Common myeloid progenitor, CD34-positive (primary cell): ENCODE data around the gene WNK2.

Experiments
- CTCF ChIA-PET: fragments of 350-600 bp; sonication (Branson Sonifier 250); formaldehyde crosslinking; loops from one replicate; lab custom pipeline; 2021; ENCODE audit warnings: antibody characterized with exemption; lab: Charles Lee
- POLR2A ChIA-PET: fragments of 350-600 bp; sonication (Branson Sonifier 250); formaldehyde crosslinking; loops from one replicate; lab custom pipeline; 2021; ENCODE audit warnings: antibody characterized with exemption; lab: Charles Lee
- DNase-seq, 3 donors: peaks; one replicate each; pipeline versions ENCODE4 v3.0.0 to v3.0.0-alpha.2; 2013
- H3K27ac ChIP-seq, 2 experiments: 1 replicate in 1 of 2; 2 replicates in 1 of 2; pipeline ENCODE4 v1.7.0; 2013; ENCODE audit warnings: inconsistent platforms in 2 of 2, low read length in 2 of 2, mild to moderate bottlenecking in 2 of 2, low read depth in 1 of 2, moderate library complexity in 1 of 2; ENCODE audit not compliant: severe bottlenecking in 2 of 2, insufficient read depth in 1 of 2, poor library complexity in 1 of 2
- H3K27me3 ChIP-seq, 5 experiments: replicated peaks in 2 of 5; 1 replicate in 3 of 5; 2 replicates in 2 of 5; pipeline versions ENCODE4 v1.6.1 to v1.7.0; 2013; ENCODE audit warnings: low read length in 4 of 5, mild to moderate bottlenecking in 2 of 5, moderate library complexity in 2 of 5, inconsistent platforms in 1 of 5; ENCODE audit not compliant: insufficient read depth in 5 of 5, control insufficient read depth in 4 of 5
- H3K36me3 ChIP-seq, 4 experiments: 1 replicate in 2 of 4; 2 replicates in 2 of 4; pipeline versions ENCODE4 v1.6.1 to v1.7.0; 2013; ENCODE audit warnings: low read length in 3 of 4, control low read depth in 1 of 4, mild to moderate bottlenecking in 1 of 4; ENCODE audit not compliant: control insufficient read depth in 4 of 4, insufficient read depth in 4 of 4
- H3K4me1 ChIP-seq, 4 experiments: 1 replicate in 3 of 4; 2 replicates in 1 of 4; pipeline versions ENCODE4 v1.6.1 to v1.7.1; 2013; ENCODE audit warnings: low read length in 3 of 4, mild to moderate bottlenecking in 3 of 4, control low read depth in 1 of 4, inconsistent platforms in 1 of 4, moderate library complexity in 1 of 4; ENCODE audit not compliant: control insufficient read depth in 4 of 4, insufficient read depth in 4 of 4; ENCODE audit errors: control extremely low read depth in 1 of 4
- H3K4me3 ChIP-seq, 7 experiments: 1 replicate in 4 of 7; 2 replicates in 3 of 7; pipeline versions ENCODE4 v1.5.1 to v1.7.0; 2013; ENCODE audit warnings: mild to moderate bottlenecking in 7 of 7, low read length in 6 of 7, moderate library complexity in 6 of 7, inconsistent platforms in 2 of 7, low read depth in 2 of 7, control low read depth in 1 of 7; ENCODE audit not compliant: insufficient read depth in 4 of 7, control insufficient read depth in 1 of 7; ENCODE audit errors: extremely low read depth in 1 of 7
- H3K9me3 ChIP-seq, 5 experiments: 1 replicate in 4 of 5; 2 replicates in 1 of 5; pipeline versions ENCODE4 v1.6.1 to v1.7.1; 2013; ENCODE audit warnings: low read length in 4 of 5, mild to moderate bottlenecking in 2 of 5, inconsistent platforms in 1 of 5, low read depth in 1 of 5, moderate library complexity in 1 of 5; ENCODE audit not compliant: control insufficient read depth in 4 of 5, insufficient read depth in 2 of 5; ENCODE audit errors: control extremely low read depth in 1 of 5
- WGBS: methylation state at CpG from one replicate; pipeline ENCODE4 v1.1.5; 2013; ENCODE audit not compliant: insufficient coverage; 5-methylcytosine and 5-hydroxymethylcytosine counted together

WNK2 gene

DNA sequence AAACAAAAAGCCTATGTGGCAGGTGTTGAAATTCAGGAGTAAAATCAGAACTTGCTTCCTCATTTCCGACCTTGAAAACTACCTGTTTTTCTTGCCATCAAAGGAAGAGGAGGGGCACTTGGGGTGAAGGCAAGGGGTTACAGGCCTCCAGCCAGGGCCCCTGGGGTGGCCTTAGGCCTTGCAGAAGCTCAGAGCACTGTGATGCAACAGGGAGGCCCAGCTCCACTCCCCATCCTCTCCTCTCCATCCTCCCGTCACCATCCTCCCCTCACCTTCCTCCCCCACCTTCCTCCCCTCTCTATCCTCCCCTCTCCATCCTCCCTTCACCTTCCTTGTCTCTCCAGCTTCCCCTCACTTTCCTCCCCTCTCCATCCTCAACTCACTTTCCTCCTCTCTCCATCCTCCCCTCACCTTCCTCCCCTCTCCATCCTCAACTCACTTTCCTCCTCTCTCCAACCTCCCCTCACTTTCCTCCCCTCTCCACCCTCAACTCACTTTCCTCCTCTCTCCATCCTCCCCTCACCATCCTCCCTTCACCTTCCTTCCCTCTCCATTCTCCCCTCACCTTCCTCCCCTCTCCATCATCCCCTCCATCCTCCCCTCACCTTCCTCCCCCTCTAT lies 111.6 kb downstream of the WNK2 start:
- ChIA-PET POLR2A (no interaction called here), CTCF (interaction anchor here (1.2 kb wide), 1 partner anchor 27 kb away, joined by 3 read pairs; no protein-coding TSS in a partner anchor)
- 45% methylated on average over 2 of the region's 2 CpGs for WGBS
- no peaks in the 10 kb centered on the region for H3K9me3 ChIP-seq
- no peak overlapping the region for H3K4me3 ChIP-seq
- H3K36me3 ChIP-seq: no peaks in the 10 kb centered on the region
- no peak overlapping the region for H3K27ac ChIP-seq
- H3K4me1 ChIP-seq: no peaks in the 10 kb centered on the region
- H3K27me3 ChIP-seq: peaks cover 0 to 18% (median 6%) of the 10 kb centered on the region in 5 experiments
- peak in 2 of 3 donors; percentile 13 to 18 for DNase-seq

DNA sequence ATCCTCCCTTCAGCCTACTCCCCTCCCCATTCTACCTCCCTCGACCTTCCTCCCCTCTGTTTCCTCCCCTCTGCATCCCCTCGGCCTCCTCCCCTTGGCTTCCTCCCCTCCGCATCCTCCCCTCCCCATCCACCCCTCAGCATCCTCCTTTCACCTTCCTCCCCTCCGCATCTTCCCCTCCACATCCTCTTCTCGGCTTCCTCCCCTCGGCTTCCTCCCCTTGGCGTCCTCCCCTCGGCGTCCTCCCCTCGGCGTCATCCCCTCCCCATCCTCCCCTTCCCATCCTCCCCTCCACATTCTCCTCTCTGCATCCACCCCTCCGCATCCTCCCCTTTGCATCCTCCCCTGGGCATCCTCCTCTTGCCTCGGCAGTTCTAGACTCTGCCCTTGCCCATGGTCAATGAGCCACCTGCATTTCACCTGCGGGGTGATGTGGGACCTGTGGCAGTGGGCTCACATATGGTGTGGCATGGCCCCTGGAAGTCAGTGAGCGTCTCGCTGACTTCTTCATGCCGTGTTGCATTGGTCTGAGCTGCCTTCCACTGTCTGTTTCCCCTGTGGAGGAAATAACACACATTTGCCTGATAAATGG lies 113.0 kb downstream of the WNK2 start:
- no peak for DNase-seq
- no peak overlapping the region for H3K4me3 ChIP-seq
- H3K4me1 ChIP-seq: no peaks in the 10 kb centered on the region
- H3K27me3 ChIP-seq: peaks cover 0 to 17% (median 6%) of the 10 kb centered on the region in 5 experiments
- H3K36me3 ChIP-seq: no peaks in the 10 kb centered on the region
- CTCF ChIA-PET: no interaction called here
- H3K9me3 ChIP-seq: no peaks in the 10 kb centered on the region
- WGBS: 21% methylated on average over 14 of the region's 17 CpGs
- POLR2A ChIA-PET: no interaction called here
- no peak overlapping the region for H3K27ac ChIP-seq

DNA sequence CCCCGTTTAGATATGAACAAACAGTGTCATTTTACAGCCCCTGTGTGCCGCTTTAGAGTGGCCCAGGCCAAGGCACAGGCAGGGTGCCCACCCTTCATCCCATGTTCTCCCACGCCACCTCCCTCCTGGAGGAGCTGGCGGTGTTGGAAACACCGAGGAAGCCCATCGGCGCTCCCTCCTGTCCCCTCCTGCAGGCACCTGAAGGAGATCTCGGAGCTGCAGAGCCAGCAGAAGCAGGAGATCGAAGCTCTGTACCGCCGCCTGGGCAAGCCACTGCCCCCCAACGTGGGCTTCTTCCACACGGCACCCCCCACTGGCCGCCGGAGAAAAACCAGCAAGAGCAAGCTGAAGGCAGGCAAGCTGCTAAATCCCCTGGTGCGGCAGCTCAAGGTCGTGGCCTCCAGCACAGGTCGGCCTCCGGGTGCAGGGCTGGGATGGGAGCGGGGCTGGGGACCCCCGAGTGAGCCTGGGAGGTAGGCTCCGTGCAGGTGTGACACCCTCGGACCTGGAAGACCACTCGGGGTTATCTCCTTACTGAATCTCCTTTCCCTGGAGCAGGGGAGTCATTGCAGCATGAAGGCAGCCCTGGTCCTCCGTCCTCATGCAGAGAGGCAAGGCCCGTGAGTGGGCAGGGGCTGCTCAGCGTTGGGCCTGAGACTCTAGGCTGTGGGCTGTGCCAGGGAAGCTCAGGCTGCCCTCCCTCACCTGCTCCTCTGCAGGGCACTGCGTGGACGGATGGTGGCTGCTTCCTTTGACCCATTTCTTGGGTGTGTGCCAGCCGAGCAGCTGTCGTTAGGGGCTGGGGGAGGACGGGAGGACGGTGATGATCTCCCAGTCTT lies 113.9 kb downstream of the WNK2 start:
- no peaks in the 10 kb centered on the region for H3K9me3 ChIP-seq
- ChIA-PET POLR2A (no interaction called here), CTCF (interaction anchor here (1.0 to 1.6 kb wide), 2 partner anchors 17 to 179 kb away, joined by 3 read pairs; no protein-coding TSS in a partner anchor)
- 87% methylated on average over 30 of the region's 33 CpGs for WGBS
- no peak overlapping the region for H3K27ac ChIP-seq
- no peak for DNase-seq
- no peaks in the 10 kb centered on the region for H3K4me1 ChIP-seq
- no peaks in the 10 kb centered on the region for H3K36me3 ChIP-seq
- H3K4me3 ChIP-seq: no peak overlapping the region
- peaks cover 0 to 14% (median 6%) of the 10 kb centered on the region in 5 experiments for H3K27me3 ChIP-seq

DNA sequence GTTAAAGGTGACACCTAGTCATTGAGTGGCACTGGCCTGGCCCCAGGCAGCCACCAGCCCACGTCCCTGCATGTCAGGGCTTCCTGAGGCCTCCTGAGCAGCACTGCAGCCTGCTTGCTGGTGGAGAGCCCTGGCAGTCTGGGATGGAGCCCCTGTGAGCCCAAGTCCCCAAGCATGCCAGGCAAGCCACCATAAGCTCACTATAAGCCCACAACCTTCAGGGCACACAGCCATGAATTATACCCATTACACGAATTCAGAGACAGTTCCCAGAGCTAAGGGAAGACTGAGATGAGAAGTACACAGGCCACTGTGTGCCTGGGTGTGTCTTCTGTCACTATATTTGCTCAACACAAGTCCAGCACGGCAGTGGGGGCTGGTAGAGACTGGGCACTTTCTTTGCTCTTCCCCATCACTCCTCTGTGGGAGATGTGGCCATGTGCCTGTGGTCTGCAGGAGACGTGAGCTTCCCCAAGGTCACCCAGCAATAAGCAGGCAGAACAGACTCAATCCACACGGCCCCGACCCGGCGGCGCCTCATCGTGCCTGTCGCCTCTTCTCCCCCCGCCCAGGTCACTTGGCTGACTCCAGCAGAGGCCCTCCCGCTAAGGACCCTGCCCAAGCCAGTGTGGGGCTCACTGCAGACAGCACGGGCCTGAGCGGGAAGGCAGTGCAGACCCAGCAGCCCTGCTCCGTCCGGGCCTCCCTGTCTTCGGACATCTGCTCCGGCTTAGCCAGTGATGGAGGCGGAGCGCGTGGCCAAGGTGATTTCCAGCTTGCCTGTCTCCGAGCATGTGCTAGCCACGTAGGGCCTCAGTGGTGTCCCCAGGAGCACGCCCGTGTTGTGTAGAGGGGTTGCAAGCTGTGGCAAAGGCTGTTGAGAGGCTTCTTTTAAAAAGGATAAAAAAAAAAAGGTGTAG lies 114.8 kb downstream of the WNK2 start:
- DNase-seq: no peak
- Histone ChIP-seq H3K4me1 (no peaks in the 10 kb centered on the region), H3K27me3 (peaks cover 0 to 13% (median 6%) of the 10 kb centered on the region in 5 experiments), H3K36me3 (no peaks in the 10 kb centered on the region), H3K9me3 (no peaks in the 10 kb centered on the region), H3K4me3 (no peak overlapping the region), H3K27ac (no peak overlapping the region)
- POLR2A ChIA-PET: no interaction called here
- CTCF ChIA-PET: interaction anchor here (0.6 to 1.6 kb wide), 3 partner anchors 18 to 180 kb away, joined by 3 read pairs; no protein-coding TSS in a partner anchor
- WGBS: 94% methylated on average over 26 of the region's 26 CpGs

- DNase-seq: no peak
- Histone ChIP-seq H3K27ac (no peak overlapping the region), H3K36me3 (no peaks in the 10 kb centered on the region), H3K4me1 (no peaks in the 10 kb centered on the region), H3K9me3 (no peaks in the 10 kb centered on the region), H3K27me3 (peaks cover 0 to 7% (median 5%) of the 10 kb centered on the region in 5 experiments), H3K4me3 (no peak overlapping the region)
- WGBS: 87% methylated on average over 6 of the region's 26 CpGs
- CTCF ChIA-PET: interaction anchor here (0.6 to 1.6 kb wide), 2 partner anchors 19 to 140 kb away, joined by 3 read pairs; no protein-coding TSS in a partner anchor
- POLR2A ChIA-PET: interaction anchor here (0.6 to 0.7 kb wide), 2 partner anchors 19 to 318 kb away, joined by 3 read pairs; no protein-coding TSS in a partner anchor
These were observed 115.7 kb downstream of the WNK2 start for GRCh38 chr9:93299418-93300174.

DNA sequence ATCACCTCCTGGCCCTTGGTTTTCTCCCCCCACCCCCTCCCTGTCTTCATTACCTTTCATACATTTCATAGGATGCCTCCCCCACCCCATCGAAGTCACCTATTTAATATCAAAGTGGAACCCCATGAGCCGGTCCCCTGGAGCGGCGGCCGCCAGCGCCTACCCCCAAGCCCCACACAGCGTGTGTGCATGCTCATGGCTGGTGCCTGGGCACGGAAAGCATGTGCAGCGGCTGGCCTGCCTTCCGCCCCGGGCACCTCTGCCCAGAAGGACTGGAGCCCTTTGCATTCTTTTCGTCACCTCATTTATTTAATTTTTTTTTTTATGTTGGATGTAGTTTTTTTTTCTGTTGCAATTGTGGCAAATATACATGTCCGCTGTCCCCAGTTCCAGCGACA lies 116.2 kb downstream of the WNK2 start:
- Histone ChIP-seq H3K9me3 (no peaks in the 10 kb centered on the region), H3K4me1 (no peaks in the 10 kb centered on the region), H3K36me3 (no peaks in the 10 kb centered on the region), H3K27me3 (peaks cover 0 to 7% (median 2%) of the 10 kb centered on the region in 5 experiments), H3K27ac (no peak overlapping the region), H3K4me3 (no peak overlapping the region)
- ChIA-PET POLR2A (interaction anchor here (0.7 kb wide), 1 partner anchor 317 kb away, joined by 3 read pairs; no protein-coding TSS in a partner anchor), CTCF (no interaction called here)
- WGBS: 97% methylated on average over 9 of the region's 14 CpGs
- no peak for DNase-seq
